Tibial nerve (tissue), 4 donors: ENCODE results near the gene SEC14L5.

Experiments
- EP300 ChIP-seq, 2 donors: sonication (generic); formaldehyde crosslinking; IDR thresholded peaks; one replicate each; pipeline ENCODE4 v1.6.1; 2017; ENCODE audit warnings: antibody characterized with exemption in 2 of 2, mild to moderate bottlenecking in 1 of 2
- POLR2A ChIP-seq, 2 donors: fragments of 450-650 bp; IDR thresholded peaks; one replicate each; pipeline ENCODE4 v1.6.1; 2017; ENCODE audit warnings: antibody characterized with exemption in 2 of 2, mild to moderate bottlenecking in 2 of 2, moderate library complexity in 2 of 2
- TF ChIP-seq, protein P1 (sequence below), 5 experiments: fragments of 200-600 bp in 3 of 5; fragments of 450-650 bp in 2 of 5; sonication (generic) in 3 of 5; IDR thresholded peaks; one replicate each; pipeline ENCODE4 v1.5.1; 2016 to 2019; ENCODE audit warnings: antibody characterized with exemption in 5 of 5, mild to moderate bottlenecking in 3 of 5, moderate library complexity in 2 of 5

DNA sequence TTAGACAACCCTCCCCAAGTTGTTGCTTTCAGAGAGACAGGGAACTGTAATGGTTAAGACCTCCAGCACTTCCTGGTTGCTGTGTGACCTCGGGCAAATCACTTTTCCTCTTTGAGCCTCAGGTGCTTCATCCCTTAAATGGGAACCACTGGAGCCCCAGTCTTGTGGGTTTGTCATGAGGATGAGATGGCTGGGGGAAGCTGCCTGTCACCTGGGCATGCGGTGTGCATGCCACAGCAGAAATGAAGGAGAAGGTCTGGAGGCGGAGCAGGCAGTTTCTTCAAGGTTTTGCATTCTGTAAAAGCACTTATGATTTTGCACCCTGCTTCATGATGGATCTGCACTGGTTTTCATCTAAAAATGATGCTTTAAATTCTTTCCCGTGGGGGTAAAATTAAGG, 53.5 kb downstream of the SEC14L5 start:
- TF ChIP-seq, protein P1, sequence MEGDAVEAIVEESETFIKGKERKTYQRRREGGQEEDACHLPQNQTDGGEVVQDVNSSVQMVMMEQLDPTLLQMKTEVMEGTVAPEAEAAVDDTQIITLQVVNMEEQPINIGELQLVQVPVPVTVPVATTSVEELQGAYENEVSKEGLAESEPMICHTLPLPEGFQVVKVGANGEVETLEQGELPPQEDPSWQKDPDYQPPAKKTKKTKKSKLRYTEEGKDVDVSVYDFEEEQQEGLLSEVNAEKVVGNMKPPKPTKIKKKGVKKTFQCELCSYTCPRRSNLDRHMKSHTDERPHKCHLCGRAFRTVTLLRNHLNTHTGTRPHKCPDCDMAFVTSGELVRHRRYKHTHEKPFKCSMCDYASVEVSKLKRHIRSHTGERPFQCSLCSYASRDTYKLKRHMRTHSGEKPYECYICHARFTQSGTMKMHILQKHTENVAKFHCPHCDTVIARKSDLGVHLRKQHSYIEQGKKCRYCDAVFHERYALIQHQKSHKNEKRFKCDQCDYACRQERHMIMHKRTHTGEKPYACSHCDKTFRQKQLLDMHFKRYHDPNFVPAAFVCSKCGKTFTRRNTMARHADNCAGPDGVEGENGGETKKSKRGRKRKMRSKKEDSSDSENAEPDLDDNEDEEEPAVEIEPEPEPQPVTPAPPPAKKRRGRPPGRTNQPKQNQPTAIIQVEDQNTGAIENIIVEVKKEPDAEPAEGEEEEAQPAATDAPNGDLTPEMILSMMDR (IDR thresholded peaks at IDR 0.05) = no peak
- TF ChIP-seq POLR2A (IDR thresholded peaks at IDR 0.05) = no peak
- no peak for TF ChIP-seq EP300 (IDR thresholded peaks at IDR 0.05)
